ENCODE data around the gene CCL20.
"Not testable (repeated sequence)": the region's sequence is repeated elsewhere in the genome, so short reads cannot be mapped to it uniquely, and the experiment has no call there.

CCL20 gene

GRCh38 chr2:227783404-227784138 lies 30.1 kb upstream of the CCL20 start:
- Histone ChIP-seq H3K4me3 (ENCODE audit: low read length) (no peak overlapping the region), H3K9ac (ENCODE audit: low read length) (no peak overlapping the region), H3K27me3 (ENCODE audit: control insufficient read depth, insufficient read depth, low read length) (no peaks in the 10 kb centered on the region)

DNA sequence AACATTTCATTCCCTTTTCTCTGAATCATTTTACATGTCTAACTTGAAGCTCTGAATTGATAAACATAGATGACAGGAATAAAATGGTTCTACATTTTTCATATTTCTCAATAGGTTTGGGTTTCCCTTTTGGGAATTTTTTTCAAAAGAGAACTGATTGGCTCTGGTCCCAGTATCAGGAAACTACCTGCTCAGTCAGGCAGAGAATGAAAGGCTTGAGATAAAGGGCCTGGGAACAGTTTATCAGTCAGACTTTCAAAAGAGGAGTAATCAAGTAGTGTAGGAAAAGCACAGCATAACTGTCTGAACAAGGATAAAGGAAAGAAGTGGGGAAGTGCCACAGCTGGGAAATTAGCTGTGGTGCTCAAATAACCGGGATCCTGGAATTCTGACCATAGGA lies 28.3 kb upstream of the CCL20 start:
- peaks cover 20% of the 10 kb centered on the region for H3K4me1 ChIP-seq (ENCODE audit: control insufficient read depth, insufficient read depth, low read length)
- H3K4me3 ChIP-seq (ENCODE audit: low read length): no peak overlapping the region
- no peaks in the 10 kb centered on the region for H3K9me3 ChIP-seq (ENCODE audit: control insufficient read depth, low read length)

More at GRCh38 chr2:227783404-227784138, 30.1 kb upstream of the CCL20 start:
- Histone ChIP-seq H3K36me3 (ENCODE audit: control insufficient read depth, insufficient read depth, low read length) (no peaks in the 10 kb centered on the region), H3K9me3 (ENCODE audit: control insufficient read depth, low read length) (no peaks in the 10 kb centered on the region), H3K4me1 (ENCODE audit: control insufficient read depth, insufficient read depth, low read length) (peaks cover 20% of the 10 kb centered on the region)

GRCh38 chr2:227788561-227789018 lies 25.1 kb upstream of the CCL20 start:
- no peaks in the 10 kb centered on the region for H3K27me3 ChIP-seq (ENCODE audit: control insufficient read depth, insufficient read depth, low read length)

More for the DNA sequence above, 28.3 kb upstream of the CCL20 start:
- no peaks in the 10 kb centered on the region for H3K27me3 ChIP-seq (ENCODE audit: control insufficient read depth, insufficient read depth, low read length)
- no peaks in the 10 kb centered on the region for H3K36me3 ChIP-seq (ENCODE audit: control insufficient read depth, insufficient read depth, low read length)
- no peak overlapping the region for H3K9ac ChIP-seq (ENCODE audit: low read length)

DNA sequence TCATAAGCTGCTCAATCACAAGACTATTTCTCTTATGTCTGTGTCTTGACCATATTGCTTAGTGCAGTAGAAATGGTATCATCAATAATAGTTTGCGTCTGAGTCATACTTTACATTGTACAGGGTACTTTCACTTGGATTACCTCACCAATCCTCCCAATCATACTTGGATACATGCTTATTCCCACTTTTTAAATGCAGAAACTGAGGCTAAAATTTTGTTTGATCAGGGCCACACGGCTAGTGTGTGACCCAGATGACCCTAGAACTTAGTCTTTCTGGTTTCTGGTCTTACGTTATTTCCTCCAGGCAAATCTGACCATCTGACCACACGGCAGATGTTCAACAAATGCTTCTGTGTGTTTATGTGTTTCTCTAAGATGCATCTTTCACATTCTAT lies 23.8 kb upstream of the CCL20 start:
- H3K36me3 ChIP-seq (ENCODE audit: control insufficient read depth, insufficient read depth, low read length): no peaks in the 10 kb centered on the region
- no peaks in the 10 kb centered on the region for H3K27me3 ChIP-seq (ENCODE audit: control insufficient read depth, insufficient read depth, low read length)
- peaks cover 8% of the 10 kb centered on the region for H3K4me1 ChIP-seq (ENCODE audit: control insufficient read depth, insufficient read depth, low read length)
- H3K9me3 ChIP-seq (ENCODE audit: control insufficient read depth, low read length): no peaks in the 10 kb centered on the region
- H3K4me3 ChIP-seq (ENCODE audit: low read length): no peak overlapping the region
- H3K9ac ChIP-seq (ENCODE audit: low read length): no peak overlapping the region

More at GRCh38 chr2:227788561-227789018, 25.1 kb upstream of the CCL20 start:
- Histone ChIP-seq H3K36me3 (ENCODE audit: control insufficient read depth, insufficient read depth, low read length) (no peaks in the 10 kb centered on the region), H3K4me3 (ENCODE audit: low read length) (no peak overlapping the region), H3K9ac (ENCODE audit: low read length) (no peak overlapping the region), H3K9me3 (ENCODE audit: control insufficient read depth, low read length) (no peaks in the 10 kb centered on the region), H3K4me1 (ENCODE audit: control insufficient read depth, insufficient read depth, low read length) (peaks cover 8% of the 10 kb centered on the region)

DNA sequence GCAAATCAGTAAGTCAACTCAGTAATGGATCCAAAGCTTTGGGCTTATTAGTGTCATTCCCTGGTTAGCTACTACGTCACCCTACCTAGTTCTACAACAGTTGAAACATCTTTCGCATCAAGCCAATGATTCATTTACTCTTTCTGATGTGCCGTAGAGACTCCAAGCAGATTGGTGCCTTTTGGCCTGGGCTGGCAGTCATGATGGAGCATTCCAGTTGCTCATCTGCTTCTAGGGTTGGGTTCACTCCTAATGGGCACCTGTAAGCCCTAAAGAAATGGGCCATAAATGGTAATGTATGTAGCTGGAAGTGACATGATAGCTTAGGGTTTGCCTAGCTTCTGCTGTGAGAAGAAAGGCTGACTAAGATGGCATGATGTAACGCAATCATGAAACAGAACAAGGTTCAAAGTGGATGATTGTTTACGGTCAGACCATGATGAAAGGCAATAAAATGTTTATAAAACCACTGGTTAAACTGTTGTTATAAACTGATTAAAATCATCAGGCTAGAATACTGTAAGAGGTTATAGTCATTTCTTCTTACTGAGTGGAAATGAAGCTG lies 20.4 kb upstream of the CCL20 start:
- Histone ChIP-seq H3K9ac (ENCODE audit: low read length) (no peak overlapping the region), H3K36me3 (ENCODE audit: control insufficient read depth, insufficient read depth, low read length) (no peaks in the 10 kb centered on the region), H3K4me1 (ENCODE audit: control insufficient read depth, insufficient read depth, low read length) (peaks cover 15% of the 10 kb centered on the region), H3K27me3 (ENCODE audit: control insufficient read depth, insufficient read depth, low read length) (no peaks in the 10 kb centered on the region), H3K4me3 (ENCODE audit: low read length) (no peak overlapping the region), H3K9me3 (ENCODE audit: control insufficient read depth, low read length) (no peaks in the 10 kb centered on the region)

DNA sequence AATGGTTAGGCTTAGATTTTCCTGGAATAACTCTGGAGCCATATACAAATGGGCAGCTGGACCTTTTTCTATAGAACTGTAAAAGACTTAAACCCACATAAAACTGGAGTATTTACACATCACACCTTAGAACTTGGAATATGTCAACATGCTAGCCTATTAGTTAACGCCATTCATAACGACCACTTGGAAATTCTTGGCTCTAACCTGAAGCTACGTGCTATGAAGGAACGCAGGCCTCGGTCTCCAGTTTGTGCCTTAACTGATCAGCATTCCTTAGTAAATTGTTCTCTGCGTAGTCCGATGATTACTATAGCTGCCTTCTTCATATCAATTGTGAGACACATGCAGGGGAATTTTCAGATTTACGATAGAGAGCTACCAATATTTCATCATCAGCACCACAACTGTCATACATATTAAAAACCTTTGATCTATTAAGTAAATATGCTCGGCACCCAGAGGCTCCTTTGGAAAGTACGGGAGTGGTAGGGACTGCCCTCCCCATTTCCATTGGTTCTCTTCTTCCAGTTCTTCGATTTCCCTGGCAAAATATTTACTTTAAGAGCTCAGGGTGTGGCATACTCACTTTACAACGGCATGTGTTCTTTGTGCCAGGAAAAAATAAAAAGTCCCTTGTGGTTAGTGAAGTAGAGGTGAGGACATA lies 17.5 kb upstream of the CCL20 start:
- Histone ChIP-seq H3K36me3 (ENCODE audit: control insufficient read depth, insufficient read depth, low read length) (no peaks in the 10 kb centered on the region), H3K9me3 (ENCODE audit: control insufficient read depth, low read length) (no peaks in the 10 kb centered on the region), H3K27me3 (ENCODE audit: control insufficient read depth, insufficient read depth, low read length) (no peaks in the 10 kb centered on the region), H3K4me1 (ENCODE audit: control insufficient read depth, insufficient read depth, low read length) (peaks cover 22% of the 10 kb centered on the region), H3K4me3 (ENCODE audit: low read length) (no peak overlapping the region), H3K9ac (ENCODE audit: low read length) (no peak overlapping the region)

DNA sequence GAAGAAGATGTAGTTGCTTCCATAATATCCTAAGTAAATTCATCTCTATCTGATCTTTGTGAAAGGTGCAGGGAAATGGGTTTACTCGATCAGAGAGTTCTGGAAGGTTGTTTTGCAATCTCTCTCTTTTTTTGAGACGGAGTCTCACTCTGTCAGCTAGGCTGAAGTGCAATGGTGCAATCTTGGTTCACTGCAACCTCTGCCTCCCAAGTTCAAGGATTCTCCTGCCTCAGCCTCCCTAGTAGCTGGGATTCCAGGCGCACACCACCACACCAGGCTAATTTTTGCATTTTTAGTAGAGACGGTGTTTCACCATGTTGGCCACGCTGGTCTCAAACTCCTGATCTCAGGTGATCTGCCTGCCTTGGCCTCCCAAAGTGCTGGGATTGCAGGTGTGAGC lies 16.9 kb upstream of the CCL20 start:
- not testable (repeated sequence) for H3K9ac ChIP-seq (ENCODE audit: low read length); H3K9me3 ChIP-seq (ENCODE audit: control insufficient read depth, low read length)
- H3K4me1 ChIP-seq (ENCODE audit: control insufficient read depth, insufficient read depth, low read length): peaks cover 22% of the 10 kb centered on the region

GRCh38 chr2:227799202-227799601 lies 14.4 kb upstream of the CCL20 start:
- Histone ChIP-seq H3K9me3 (ENCODE audit: control insufficient read depth, low read length) (no peaks in the 10 kb centered on the region), H3K9ac (ENCODE audit: low read length) (no peak overlapping the region)

More for the DNA sequence above, 16.9 kb upstream of the CCL20 start:
- not testable (repeated sequence) for H3K27me3 ChIP-seq (ENCODE audit: control insufficient read depth, insufficient read depth, low read length); H3K36me3 ChIP-seq (ENCODE audit: control insufficient read depth, insufficient read depth, low read length); H3K4me3 ChIP-seq (ENCODE audit: low read length)

DNA sequence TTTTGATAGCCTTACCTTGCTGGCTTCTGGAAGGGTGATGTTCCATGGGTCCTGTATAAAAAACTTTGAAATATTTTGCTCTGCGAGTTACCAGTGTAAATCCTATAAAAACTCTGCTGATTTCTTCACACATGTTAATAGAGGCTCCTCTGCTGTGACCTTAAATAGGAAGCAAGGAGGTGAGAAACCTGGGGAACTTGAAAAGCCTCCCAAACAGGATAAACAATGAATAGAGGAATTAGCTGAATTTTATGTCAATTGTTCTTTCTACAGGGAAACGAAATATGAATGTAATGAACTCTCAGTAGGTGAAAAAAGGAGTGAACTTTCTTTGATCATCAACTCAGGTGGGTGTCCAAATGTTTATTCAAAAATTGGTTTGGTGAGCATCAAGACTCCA lies 10.8 kb upstream of the CCL20 start:
- Histone ChIP-seq H3K4me3 (ENCODE audit: low read length) (no peak overlapping the region), H3K36me3 (ENCODE audit: control insufficient read depth, insufficient read depth, low read length) (no peaks in the 10 kb centered on the region), H3K9me3 (ENCODE audit: control insufficient read depth, low read length) (no peaks in the 10 kb centered on the region), H3K27me3 (ENCODE audit: control insufficient read depth, insufficient read depth, low read length) (no peaks in the 10 kb centered on the region), H3K9ac (ENCODE audit: low read length) (no peak overlapping the region), H3K4me1 (ENCODE audit: control insufficient read depth, insufficient read depth, low read length) (peaks cover 14% of the 10 kb centered on the region)

More at GRCh38 chr2:227799202-227799601, 14.4 kb upstream of the CCL20 start:
- Histone ChIP-seq H3K27me3 (ENCODE audit: control insufficient read depth, insufficient read depth, low read length) (no peaks in the 10 kb centered on the region), H3K4me1 (ENCODE audit: control insufficient read depth, insufficient read depth, low read length) (peaks cover 29% of the 10 kb centered on the region), H3K4me3 (ENCODE audit: low read length) (no peak overlapping the region), H3K36me3 (ENCODE audit: control insufficient read depth, insufficient read depth, low read length) (no peaks in the 10 kb centered on the region)

- no peak overlapping the region for H3K4me3 ChIP-seq (ENCODE audit: low read length)
- H3K9me3 ChIP-seq (ENCODE audit: control insufficient read depth, low read length): no peaks in the 10 kb centered on the region
- H3K36me3 ChIP-seq (ENCODE audit: control insufficient read depth, insufficient read depth, low read length): no peaks in the 10 kb centered on the region
- no peak overlapping the region for H3K9ac ChIP-seq (ENCODE audit: low read length)
- H3K4me1 ChIP-seq (ENCODE audit: control insufficient read depth, insufficient read depth, low read length): peaks cover 6% of the 10 kb centered on the region
- H3K27me3 ChIP-seq (ENCODE audit: control insufficient read depth, insufficient read depth, low read length): no peaks in the 10 kb centered on the region
Observed at GRCh38 chr2:227804975-227805374, 8.7 kb upstream of the CCL20 start.

- Histone ChIP-seq H3K4me3 (ENCODE audit: low read length) (no peak overlapping the region), H3K4me1 (ENCODE audit: control insufficient read depth, insufficient read depth, low read length) (peaks cover 6% of the 10 kb centered on the region), H3K9ac (ENCODE audit: low read length) (no peak overlapping the region), H3K36me3 (ENCODE audit: control insufficient read depth, insufficient read depth, low read length) (no peaks in the 10 kb centered on the region), H3K27me3 (ENCODE audit: control insufficient read depth, insufficient read depth, low read length) (no peaks in the 10 kb centered on the region), H3K9me3 (ENCODE audit: control insufficient read depth, low read length) (no peaks in the 10 kb centered on the region)
Observed at GRCh38 chr2:227805578-227805977, 8.1 kb upstream of the CCL20 start.

GRCh38 chr2:227808936-227809335 lies 4.7 kb upstream of the CCL20 start:
- Histone ChIP-seq H3K36me3 (ENCODE audit: control insufficient read depth, insufficient read depth, low read length) (no peaks in the 10 kb centered on the region), H3K4me3 (ENCODE audit: low read length) (no peak overlapping the region), H3K9me3 (ENCODE audit: control insufficient read depth, low read length) (no peaks in the 10 kb centered on the region), H3K4me1 (ENCODE audit: control insufficient read depth, insufficient read depth, low read length) (peaks cover 11% of the 10 kb centered on the region), H3K27me3 (ENCODE audit: control insufficient read depth, insufficient read depth, low read length) (no peaks in the 10 kb centered on the region), H3K9ac (ENCODE audit: low read length) (no peak overlapping the region)
